CD4-positive, alpha-beta T cell treated with Interleukin-1 beta for 1 hour (primary cell): ENCODE data around the gene NOL4.

Experiments used
- DNase-seq, 2 donors: peaks; one replicate each; pipeline ENCODE4 v3.0.0-alpha.2; 2020 to 2022

NOL4 gene

DNA sequence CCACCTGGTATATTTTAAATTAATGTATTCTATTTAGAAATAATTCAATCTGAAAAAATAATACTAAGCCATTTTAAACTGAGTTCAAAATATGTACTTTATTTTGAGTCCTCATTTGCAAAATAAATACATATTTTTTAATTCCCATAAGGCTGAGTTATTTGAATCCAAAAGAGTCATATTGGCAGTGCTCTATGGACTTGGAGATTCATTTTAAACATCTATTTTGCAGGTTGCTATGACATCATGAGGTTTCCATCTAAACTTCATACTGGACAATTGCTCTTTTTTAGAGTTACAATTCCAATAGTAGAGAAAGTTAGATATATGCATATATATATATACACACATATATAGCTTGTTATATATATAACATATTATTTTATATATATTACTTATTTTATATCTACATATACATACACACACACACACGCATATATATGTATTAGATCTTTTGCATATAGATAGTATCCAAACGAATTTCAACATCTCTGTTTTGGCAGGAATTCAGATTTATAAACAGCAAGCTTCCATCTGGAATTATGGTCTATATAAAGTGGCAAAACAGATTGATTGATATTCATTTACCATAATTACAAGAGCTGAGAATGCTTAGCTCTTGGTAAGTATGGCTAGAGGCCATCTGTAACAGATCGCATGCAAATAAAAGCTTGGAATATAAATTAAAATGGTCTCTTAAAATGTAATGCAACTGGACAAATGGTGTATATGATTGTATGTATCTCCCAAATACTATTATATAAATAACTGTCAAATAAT lies 34.9 kb downstream of the NOL4 start:
- DNase-seq: no peak
